GM19035 (cell line): ENCODE results near the gene SMC2.

ENCODE experiments used
- ATAC-seq: cut with Tn5 transposase; IDR thresholded peaks from one replicate; pipeline ENCODE4 v1.9.1; 2021; ENCODE audit not compliant: unreplicated experiment

The SMC2 gene

GRCh38 chr9:104104360-104104759 is 10.3 kb downstream of the SMC2 start:
- no peak for ATAC-seq

DNA sequence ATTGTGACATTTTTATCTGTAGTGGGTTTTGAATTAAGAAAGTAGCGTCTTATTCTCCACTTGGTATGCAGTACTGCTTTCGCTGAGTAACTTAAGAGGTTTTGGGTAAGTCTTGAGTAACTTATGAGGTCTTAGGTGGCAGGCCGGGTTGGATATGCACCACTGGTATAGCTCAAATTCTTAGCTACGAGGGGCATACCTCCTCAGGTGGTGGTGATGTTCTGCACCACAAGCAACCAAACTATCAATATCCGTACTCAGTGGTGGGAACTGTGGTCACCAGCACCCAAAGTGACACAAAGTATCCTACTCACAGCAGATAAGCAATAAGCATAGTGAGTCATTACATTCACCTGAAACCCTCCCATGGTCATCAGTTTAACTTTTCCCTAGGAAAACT is 13.7 kb downstream of the SMC2 start:
- no peak for ATAC-seq

- no peak for ATAC-seq
Measured at GRCh38 chr9:104108315-104108714, 14.2 kb downstream of the SMC2 start.

GRCh38 chr9:104110509-104110908 is 16.4 kb downstream of the SMC2 start:
- no peak for ATAC-seq

- ATAC-seq: no peak
Measured at GRCh38 chr9:104118916-104119315, 24.8 kb downstream of the SMC2 start.

GRCh38 chr9:104121022-104121421 is 26.9 kb downstream of the SMC2 start:
- ATAC-seq: no peak

DNA sequence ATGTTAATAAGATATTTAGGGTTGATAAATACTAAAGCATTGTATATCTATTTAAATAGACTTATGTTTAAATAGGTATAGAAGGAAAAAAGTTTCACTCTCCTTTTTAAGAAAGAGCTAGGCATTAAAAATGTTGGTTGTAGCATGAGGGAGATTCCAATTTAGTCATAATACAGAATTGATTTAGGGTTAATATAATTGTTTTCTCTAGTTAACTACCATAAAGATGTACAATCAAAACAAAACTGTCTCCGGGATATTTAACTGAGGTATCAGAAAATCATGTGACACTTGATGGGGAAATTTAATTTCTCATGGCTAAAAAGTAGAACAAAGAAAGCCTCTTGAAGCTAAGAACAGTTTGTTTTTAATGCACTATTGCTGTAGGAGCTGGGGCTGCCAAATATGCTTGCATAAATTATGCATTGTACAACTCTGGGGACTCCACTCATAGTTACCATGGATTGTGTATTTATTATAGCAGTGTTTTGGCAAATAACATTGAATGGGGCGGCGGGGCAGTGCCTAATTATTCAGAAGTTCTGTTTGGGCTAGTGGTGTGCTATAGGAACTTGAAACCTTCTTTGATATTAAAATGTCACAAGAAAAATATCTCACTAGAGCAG is 44.2 kb downstream of the SMC2 start:
- no peak for ATAC-seq

GRCh38 chr9:104142799-104143549 is 48.9 kb downstream of the SMC2 start:
- ATAC-seq: no peak

- ATAC-seq: no peak
Measured at GRCh38 chr9:104143550-104143910, 49.4 kb downstream of the SMC2 start.

GRCh38 chr9:104144336-104144735 is 50.2 kb downstream of the SMC2 start:
- ATAC-seq: no peak

DNA sequence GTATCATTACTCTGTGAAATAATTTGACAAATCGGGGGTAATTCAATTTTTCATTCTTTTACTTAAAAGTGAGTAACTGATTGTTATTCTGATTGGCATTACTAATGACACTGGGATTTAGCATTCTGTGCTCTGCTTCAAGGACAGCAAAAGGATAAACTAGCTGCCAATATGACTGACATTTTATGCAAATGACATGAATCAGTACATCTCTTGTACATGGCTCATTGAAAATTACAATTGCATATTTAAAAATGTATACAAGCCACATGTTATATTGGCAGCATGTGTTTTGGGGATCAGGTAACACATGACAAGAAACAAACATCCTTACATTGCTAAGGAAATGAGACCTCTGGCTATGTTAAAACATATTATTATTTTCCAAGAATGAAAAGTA is 79.0 kb downstream of the SMC2 start:
- no peak for ATAC-seq

- no peak for ATAC-seq
Measured at GRCh38 chr9:104177003-104177611, 83.0 kb downstream of the SMC2 start.

DNA sequence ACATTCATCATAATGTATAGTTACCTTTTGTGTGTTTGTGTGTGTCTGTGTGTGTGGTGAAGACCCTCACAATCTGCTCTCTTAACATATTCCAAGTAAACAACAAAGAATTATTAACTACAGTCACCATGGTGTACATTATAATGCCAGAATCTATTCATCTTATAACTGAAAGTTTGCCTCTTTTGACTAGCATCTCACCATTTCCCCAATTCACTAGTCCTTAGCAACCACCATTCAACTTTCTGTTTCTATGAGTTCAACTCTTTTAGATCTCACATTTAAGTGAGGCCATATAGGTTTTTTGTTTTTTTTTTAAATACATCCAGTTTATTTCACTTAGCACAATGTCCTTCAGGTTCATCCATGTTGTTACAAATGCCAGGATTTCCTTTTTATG is 83.6 kb downstream of the SMC2 start:
- ATAC-seq: peak; percentile 81
